HUDEP-2 (cell line): ENCODE results near the gene ZNF639.
A peak's percentile ranks its signal among the peaks of the same experiment; 100 is the strongest.

Experiments
- DNase-seq, 76 experiments: peaks; one replicate each; lab custom pipeline; 2025; ENCODE audit not compliant: unreplicated experiment in 76 of 76; lab: John Stamatoyannopoulos, UW

ZNF639 gene

GRCh38 chr3:179309225-179310078, 13.4 kb upstream of the ZNF639 start:
- DNase-seq: no peak

- DNase-seq: no peak
These were observed 4.0 kb upstream of the ZNF639 start for GRCh38 chr3:179318876-179319275.

GRCh38 chr3:179321668-179322285, 1.1 kb upstream of the ZNF639 start:
- DNase-seq: peak in 17 of 76 experiments; percentile 4 to 47 (median 16)

GRCh38 chr3:179323197-179324110, 623 bp downstream of the ZNF639 start:
- peak in 66 of 76 experiments; percentile 14 to 74 (median 52) for DNase-seq

GRCh38 chr3:179324270-179324754, 1.5 kb downstream of the ZNF639 start:
- DNase-seq: peak in 7 of 76 experiments; percentile 2 to 40 (median 19)

- no peak for DNase-seq
These were observed 7.6 kb downstream of the ZNF639 start for GRCh38 chr3:179330438-179330837.

- DNase-seq: no peak
These were observed 9.4 kb downstream of the ZNF639 start for GRCh38 chr3:179332240-179332639.

GRCh38 chr3:179333084-179333483, 10.3 kb downstream of the ZNF639 start:
- DNase-seq: no peak

GRCh38 chr3:179336345-179336929, 13.6 kb downstream of the ZNF639 start:
- DNase-seq: no peak

GRCh38 chr3:179347345-179348194, 24.7 kb downstream of the ZNF639 start, which contains the start of gene MFN1:
MFN1 (plus strand) TSS chr3:179347709; CDS start chr3:179348852, 1,143 bp downstream.
- peak; percentile 9 to 92 (median 84) for DNase-seq

- no peak for DNase-seq
These were observed 25.6 kb downstream of the ZNF639 start for GRCh38 chr3:179348325-179349013.

- no peak for DNase-seq
These were observed 33.2 kb downstream of the ZNF639 start for GRCh38 chr3:179355996-179356395.

- DNase-seq: no peak
These were observed 40.5 kb downstream of the ZNF639 start for GRCh38 chr3:179363332-179363731.

- no peak for DNase-seq
These were observed 46.8 kb downstream of the ZNF639 start for GRCh38 chr3:179369621-179370020.

- DNase-seq: peak in 1 of 76 experiments; percentile 10
These were observed 51.1 kb downstream of the ZNF639 start for GRCh38 chr3:179373938-179374337.

GRCh38 chr3:179375091-179375999, 52.5 kb downstream of the ZNF639 start:
- peak in 37 of 76 experiments; percentile 2 to 67 (median 34) for DNase-seq

GRCh38 chr3:179376474-179376873, 53.6 kb downstream of the ZNF639 start:
- DNase-seq: peak in 6 of 76 experiments; percentile 4 to 35 (median 8)
